OCI-LY7 (cell line): ENCODE measurements around the gene FOXC2. TPM values are rescaled to one million over a fixed set of nuclear protein-coding genes. Genes with fewer than 3 reads are reported as not detected.

Source experiments
- BruUV-seq: library from RNA; stranded (reverse); fragments of 400-500 nt; replicated peaks from 2 replicates; lab custom pipeline; 2021; lab: Mats Ljungman, UMichigan
- CTCF ChIA-PET: fragments of 300-600 bp; sonication (Branson Sonifier 250); formaldehyde crosslinking; loops from one replicate; lab custom pipeline; 2022; ENCODE audit warnings: antibody characterized with exemption; ENCODE audit not compliant: unreplicated experiment; lab: Charles Lee
- POLR2A ChIA-PET: fragments of 300-600 bp; sonication (Branson Sonifier 250); formaldehyde crosslinking; loops from one replicate; lab custom pipeline; 2022; ENCODE audit warnings: antibody characterized with exemption; lab: Charles Lee
- DNase-seq: peaks from one replicate; pipeline ENCODE4 v3.0.0-alpha.2; 2015; ENCODE audit warnings: low spot score
- H2AFZ ChIP-seq: fragments of 200-600 bp; sonication (generic), shearing (Covaris generic); 2 replicates; pipeline ENCODE4 v1.6.1; 2014; ENCODE audit warnings: mild to moderate bottlenecking, antibody characterized with exemption, low read length, moderate library complexity
- H3K27ac ChIP-seq: fragments of 200-600 bp; sonication (generic); 2 replicates; pipeline ENCODE4 v1.5.1; 2014; ENCODE audit warnings: mixed run types, low read depth, mild to moderate bottlenecking, moderate library complexity, low read length, inconsistent platforms; ENCODE audit not compliant: poor library complexity, severe bottlenecking
- H3K36me3 ChIP-seq: fragments of 200-600 bp; sonication (generic); 2 replicates; pipeline ENCODE4 v1.6.1; 2014; ENCODE audit warnings: mild to moderate bottlenecking, antibody characterized with exemption, low read length, moderate library complexity, mixed read lengths; ENCODE audit not compliant: insufficient read depth
- H3K4me1 ChIP-seq: fragments of 200-600 bp; sonication (generic); 2 replicates; pipeline ENCODE4 v1.5.1; 2014; ENCODE audit warnings: mild to moderate bottlenecking, low read length; ENCODE audit not compliant: insufficient read depth, poor library complexity, severe bottlenecking
- H3K4me2 ChIP-seq: fragments of 200-600 bp; sonication (generic); 2 replicates; pipeline ENCODE4 v1.6.1; 2014; ENCODE audit warnings: mild to moderate bottlenecking, low read length
- H3K4me3 ChIP-seq: fragments of 200-600 bp; sonication (generic); 2 replicates; pipeline ENCODE4 v1.5.1; 2014; ENCODE audit warnings: mild to moderate bottlenecking, low read depth, low read length; ENCODE audit not compliant: poor library complexity, severe bottlenecking
- H3K79me2 ChIP-seq: fragments of 200-600 bp; sonication (generic); 2 replicates; pipeline ENCODE4 v1.6.1; 2016; ENCODE audit warnings: low read depth, mild to moderate bottlenecking, low read length, moderate library complexity, mixed read lengths; ENCODE audit not compliant: insufficient read depth
- H3K9me2 ChIP-seq: fragments of 200-600 bp; sonication (generic); 2 replicates; pipeline ENCODE4 v1.6.1; 2016; ENCODE audit warnings: mild to moderate bottlenecking, low read length, mixed read lengths; ENCODE audit not compliant: insufficient read depth
- H3K9me3 ChIP-seq: fragments of 200-600 bp; sonication (generic); 2 replicates; pipeline ENCODE4 v1.6.1; 2014; ENCODE audit warnings: mild to moderate bottlenecking, mixed run types, low read length, mixed read lengths
- H4K20me1 ChIP-seq: fragments of 200-600 bp; sonication (generic); 2 replicates; pipeline ENCODE4 v1.6.1; 2014; ENCODE audit warnings: mild to moderate bottlenecking, antibody characterized with exemption, low read length, moderate library complexity, mixed read lengths; ENCODE audit not compliant: insufficient read depth
- CTCF ChIP-seq: fragments of 200-600 bp; sonication (generic); conservative IDR thresholded peaks from 2 replicates; pipeline ENCODE4 v1.5.1; 2014; ENCODE audit warnings: mild to moderate bottlenecking, antibody characterized with exemption, low read length, moderate library complexity, mixed read lengths
- EZH2phosphoT487 ChIP-seq: fragments of 200-600 bp; sonication (generic); IDR thresholded peaks from 2 replicates; pipeline ENCODE4 v1.6.1; 2018; ENCODE audit warnings: low read depth, borderline replicate concordance, mild to moderate bottlenecking, mixed run types, antibody characterized with exemption, low read length, moderate library complexity, mixed read lengths
- intact Hi-C: fragments of 100-400 bp; cut with micrococcal nuclease; formaldehyde crosslinking; loops from one replicate; pipeline ENCODE4 v1.10.0; 2022; ENCODE audit not compliant: unreplicated experiment
- total RNA-seq, 2 experiments: library from RNA; depleted of rRNA in 1 of 2; stranded (reverse); fragments of >200 nt in 1 of 2; shearing (Covaris generic) in 1 of 2; gene quantifications; 2 replicates each; pipeline ENCODE4 v1.2.3, GENCODE V29; 2014 to 2022

The FOXC2 gene
- total RNA-seq, 2 experiments from 2014 or later = not detected

- Histone ChIP-seq H3K36me3 (peaks cover 9% of the 10 kb centered on the region; the same call in 1 of the 2 replicates), H4K20me1 (no peaks in the 10 kb centered on the region), H3K9me2 (no peaks in the 10 kb centered on the region), H3K4me1 (peaks cover 9% of the 10 kb centered on the region), H3K4me3 (peak overlapping the region; percentile 78), H3K9me3 (no peaks in the 10 kb centered on the region), H3K79me2 (peaks cover 7% of the 10 kb centered on the region; the same call in 1 of the 2 replicates), H3K4me2 (peak overlapping the region; percentile 92), H2AFZ (peak overlapping the region; percentile 83), H3K27ac (no peak overlapping the region)
- ChIA-PET POLR2A (no interaction called here), CTCF (no interaction called here)
- DNase-seq = no peak
- BruUV-seq = no TSS peak
- TF ChIP-seq EZH2phosphoT487 = no peak
- TF ChIP-seq CTCF = no peak
- intact Hi-C loops = no loop called here
Observed at GRCh38 chr16:86555704-86556075, 10.9 kb upstream of the FOXC2 start.

- Histone ChIP-seq H3K9me2 (no peaks in the 10 kb centered on the region), H3K4me1 (peaks cover 9% of the 10 kb centered on the region), H3K36me3 (peaks cover 9% of the 10 kb centered on the region; the same call in 1 of the 2 replicates), H3K27ac (no peak overlapping the region), H3K9me3 (no peaks in the 10 kb centered on the region), H3K4me3 (no peak overlapping the region), H2AFZ (no peak overlapping the region), H4K20me1 (no peaks in the 10 kb centered on the region), H3K4me2 (no peak overlapping the region), H3K79me2 (peaks cover 7% of the 10 kb centered on the region; the same call in 1 of the 2 replicates)
- POLR2A ChIA-PET = no interaction called here
- intact Hi-C loops = no loop called here
- BruUV-seq = no TSS peak
- no peak for DNase-seq
- CTCF ChIA-PET = no interaction called here
- TF ChIP-seq EZH2phosphoT487 (no peak), CTCF (no peak)
Observed at GRCh38 chr16:86556576-86556975, 10.1 kb upstream of the FOXC2 start.

GRCh38 chr16:86557587-86557986, 9.0 kb upstream of the FOXC2 start:
- no peaks in the 10 kb centered on the region for H3K9me3 ChIP-seq
- no peak overlapping the region for H3K4me2 ChIP-seq
- intact Hi-C loops = no loop called here
- no TSS peak for BruUV-seq
- POLR2A ChIA-PET = no interaction called here
- no peaks in the 10 kb centered on the region for H3K9me2 ChIP-seq
- no peaks in the 10 kb centered on the region for H3K36me3 ChIP-seq
- H3K27ac ChIP-seq = no peak overlapping the region
- H2AFZ ChIP-seq = no peak overlapping the region
- H3K4me1 ChIP-seq = peaks cover 9% of the 10 kb centered on the region
- no peak for DNase-seq
- no peak overlapping the region for H3K4me3 ChIP-seq
- H3K79me2 ChIP-seq = peaks cover 7% of the 10 kb centered on the region; the same call in 1 of the 2 replicates
- H4K20me1 ChIP-seq = no peaks in the 10 kb centered on the region
- CTCF ChIA-PET = no interaction called here
- TF ChIP-seq EZH2phosphoT487 (no peak), CTCF (no peak)
